Measurements from ENCODE around the gene CYP8B1.

GRCh38 chr3:42830437-42831320, 45.0 kb downstream of the CYP8B1 start:
- TF ChIP-seq CTCF (IDR thresholded peaks at IDR 0.05) (peak in 4 of 5 experiments; percentile 15 to 46 (median 33)), EP300 (IDR thresholded peaks at IDR 0.05) (no peak), POLR2A (IDR thresholded peaks at IDR 0.05) (no peak)

Data from tibial nerve (tissue), 4 donors.